ENCODE data around the gene PPARD. TPM values are rescaled to one million over a fixed set of nuclear protein-coding genes. Genes with fewer than 3 reads are reported as not detected.

The PPARD gene
- total RNA-seq, 1 donor from 2014 or later: 15.0 TPM

DNA sequence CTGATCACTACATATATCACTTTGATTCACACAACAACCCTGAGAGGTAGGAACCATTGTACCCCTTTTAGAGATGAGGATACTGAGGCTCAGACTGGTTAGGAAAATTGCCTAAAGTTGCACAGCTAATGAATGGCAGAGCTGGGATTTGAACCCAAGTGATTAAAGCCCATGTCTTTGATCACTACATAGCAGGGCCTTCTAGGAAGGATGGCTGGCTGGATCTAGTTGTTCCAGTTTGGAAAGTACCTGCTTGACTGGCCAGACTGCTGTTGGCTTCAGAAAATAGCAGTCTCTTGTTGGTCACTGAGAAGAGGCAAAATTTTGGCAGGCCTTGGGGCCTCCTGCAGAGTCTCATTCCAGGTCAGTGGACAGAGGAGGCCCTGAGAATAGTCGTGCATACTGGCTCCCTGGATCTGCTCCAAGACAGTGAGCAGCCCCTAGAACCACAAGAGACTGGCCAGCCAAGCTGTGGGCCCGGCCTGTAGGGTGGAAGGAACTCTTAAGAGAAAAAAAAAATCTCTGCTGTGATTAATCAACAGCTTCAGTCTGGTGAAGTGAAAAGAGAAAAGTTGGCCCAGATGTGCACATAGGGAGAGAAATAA, 17.5 kb downstream of the PPARD start:
- DNase-seq (ENCODE audit: low read depth): peak; percentile 68
- Histone ChIP-seq H3K4me3 (ENCODE audit: low read depth, low read length) (no peak overlapping the region), H3K27me3 (ENCODE audit: control insufficient read depth, insufficient read depth, low read length) (no peaks in the 10 kb centered on the region), H3K36me3 (ENCODE audit: control insufficient read depth, insufficient read depth, low read length) (peaks cover 3% of the 10 kb centered on the region)
- TF ChIP-seq, protein P1, sequence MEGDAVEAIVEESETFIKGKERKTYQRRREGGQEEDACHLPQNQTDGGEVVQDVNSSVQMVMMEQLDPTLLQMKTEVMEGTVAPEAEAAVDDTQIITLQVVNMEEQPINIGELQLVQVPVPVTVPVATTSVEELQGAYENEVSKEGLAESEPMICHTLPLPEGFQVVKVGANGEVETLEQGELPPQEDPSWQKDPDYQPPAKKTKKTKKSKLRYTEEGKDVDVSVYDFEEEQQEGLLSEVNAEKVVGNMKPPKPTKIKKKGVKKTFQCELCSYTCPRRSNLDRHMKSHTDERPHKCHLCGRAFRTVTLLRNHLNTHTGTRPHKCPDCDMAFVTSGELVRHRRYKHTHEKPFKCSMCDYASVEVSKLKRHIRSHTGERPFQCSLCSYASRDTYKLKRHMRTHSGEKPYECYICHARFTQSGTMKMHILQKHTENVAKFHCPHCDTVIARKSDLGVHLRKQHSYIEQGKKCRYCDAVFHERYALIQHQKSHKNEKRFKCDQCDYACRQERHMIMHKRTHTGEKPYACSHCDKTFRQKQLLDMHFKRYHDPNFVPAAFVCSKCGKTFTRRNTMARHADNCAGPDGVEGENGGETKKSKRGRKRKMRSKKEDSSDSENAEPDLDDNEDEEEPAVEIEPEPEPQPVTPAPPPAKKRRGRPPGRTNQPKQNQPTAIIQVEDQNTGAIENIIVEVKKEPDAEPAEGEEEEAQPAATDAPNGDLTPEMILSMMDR (IDR thresholded peaks at IDR 0.05; ENCODE audit: insufficient read depth, low read length, poor library complexity, severe bottlenecking): no peak

DNA sequence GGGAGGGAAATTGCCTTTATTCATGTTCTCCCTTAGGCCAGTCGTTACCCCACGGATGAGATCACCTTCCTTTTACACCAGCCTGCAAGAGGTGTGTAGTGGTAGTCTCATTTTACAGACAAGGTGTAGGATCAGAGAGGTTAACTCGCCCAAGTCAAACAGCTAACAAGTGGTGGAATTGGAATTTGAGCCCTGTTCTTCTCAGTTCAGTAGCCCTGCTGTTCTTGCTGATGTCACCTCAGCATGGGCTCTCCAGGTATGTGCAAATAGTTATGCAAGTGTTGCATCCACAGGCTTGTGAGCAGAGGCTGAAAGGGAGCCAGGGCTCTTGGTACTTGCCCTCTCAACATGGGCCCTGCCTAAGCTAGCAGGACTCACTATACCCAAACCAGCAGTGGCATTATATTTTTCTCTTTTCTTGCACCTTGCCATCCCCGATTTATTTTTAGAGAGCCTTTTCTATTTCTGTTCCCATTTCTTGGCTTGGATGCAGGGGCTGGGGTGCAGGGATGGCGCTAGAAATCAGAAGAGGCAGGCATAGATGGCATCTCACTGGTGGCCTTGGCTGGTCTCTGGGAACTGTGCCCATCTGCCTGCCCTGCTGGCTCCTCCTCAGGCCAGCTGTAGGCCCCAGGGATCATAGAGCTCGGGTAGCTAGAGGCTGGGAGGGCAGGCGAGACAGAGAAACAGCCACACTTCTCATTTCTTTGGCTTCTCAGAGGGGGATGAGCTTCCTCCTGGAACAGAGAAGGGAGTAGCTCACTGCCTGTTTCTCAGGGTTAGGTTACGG, 18.2 kb downstream of the PPARD start:
- DNase-seq (ENCODE audit: low read depth): peak; percentile 71
- TF ChIP-seq, protein P1 (IDR thresholded peaks at IDR 0.05; ENCODE audit: insufficient read depth, low read length, poor library complexity, severe bottlenecking): no peak
- H3K27me3 ChIP-seq (ENCODE audit: control insufficient read depth, insufficient read depth, low read length): no peaks in the 10 kb centered on the region
- no peak overlapping the region for H3K4me3 ChIP-seq (ENCODE audit: low read depth, low read length)
- H3K36me3 ChIP-seq (ENCODE audit: control insufficient read depth, insufficient read depth, low read length): peaks cover 3% of the 10 kb centered on the region

DNA sequence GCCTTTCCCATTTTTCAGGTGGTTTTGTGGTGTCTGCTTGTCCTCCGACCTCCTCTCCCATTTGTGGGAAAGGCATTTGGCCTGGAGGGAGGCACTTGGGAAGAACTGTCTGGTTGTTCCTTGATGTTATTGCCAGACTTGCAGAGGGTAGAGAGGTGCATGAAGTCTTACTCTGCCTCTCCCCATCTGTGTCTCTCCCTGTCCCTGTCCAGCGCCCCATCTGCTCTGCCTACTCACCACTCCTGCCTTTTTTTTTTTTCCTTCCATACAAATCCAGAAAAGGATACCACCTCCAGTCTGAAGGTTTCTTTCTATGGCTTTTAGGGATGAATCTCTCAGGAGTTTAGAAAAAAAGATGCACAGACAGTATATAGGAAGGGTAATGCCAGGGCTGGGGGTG, 19.8 kb downstream of the PPARD start:
- TF ChIP-seq, protein P1 (IDR thresholded peaks at IDR 0.05; ENCODE audit: insufficient read depth, low read length, poor library complexity, severe bottlenecking): no peak

DNA sequence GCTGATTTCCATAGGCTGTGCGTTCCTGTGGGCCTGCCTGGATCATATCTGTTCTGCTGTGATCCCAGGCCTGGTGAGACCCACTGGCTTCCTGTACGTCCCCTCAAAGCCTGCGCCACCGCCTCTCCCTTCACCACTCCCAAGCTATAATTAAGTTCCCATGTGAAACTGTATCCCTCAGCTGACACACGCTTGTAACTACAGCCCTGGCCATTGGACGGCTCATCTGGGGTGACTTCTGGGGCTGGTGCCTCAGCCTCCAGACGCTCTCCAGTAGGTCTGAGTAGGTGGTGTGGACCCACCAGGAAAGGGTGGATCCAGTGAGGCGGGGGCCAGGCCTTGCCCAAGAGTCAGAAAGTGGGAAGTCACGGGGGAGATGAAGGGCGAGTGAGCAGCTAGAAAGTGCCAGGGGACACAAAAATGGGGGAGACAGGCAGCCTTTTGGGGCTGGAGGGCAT, 21.0 kb downstream of the PPARD start:
- Histone ChIP-seq H3K4me3 (ENCODE audit: low read depth, low read length) (no peak overlapping the region), H3K36me3 (ENCODE audit: control insufficient read depth, insufficient read depth, low read length) (peaks cover 1% of the 10 kb centered on the region), H3K27me3 (ENCODE audit: control insufficient read depth, insufficient read depth, low read length) (no peaks in the 10 kb centered on the region)
- TF ChIP-seq, protein P1 (IDR thresholded peaks at IDR 0.05; ENCODE audit: insufficient read depth, low read length, poor library complexity, severe bottlenecking): no peak
- DNase-seq (ENCODE audit: low read depth): peak; percentile 53

More for the DNA sequence above, 19.8 kb downstream of the PPARD start:
- H3K36me3 ChIP-seq (ENCODE audit: control insufficient read depth, insufficient read depth, low read length): no peaks in the 10 kb centered on the region
- H3K4me3 ChIP-seq (ENCODE audit: low read depth, low read length): no peak overlapping the region
- no peak for DNase-seq (ENCODE audit: low read depth)
- H3K27me3 ChIP-seq (ENCODE audit: control insufficient read depth, insufficient read depth, low read length): no peaks in the 10 kb centered on the region

DNA sequence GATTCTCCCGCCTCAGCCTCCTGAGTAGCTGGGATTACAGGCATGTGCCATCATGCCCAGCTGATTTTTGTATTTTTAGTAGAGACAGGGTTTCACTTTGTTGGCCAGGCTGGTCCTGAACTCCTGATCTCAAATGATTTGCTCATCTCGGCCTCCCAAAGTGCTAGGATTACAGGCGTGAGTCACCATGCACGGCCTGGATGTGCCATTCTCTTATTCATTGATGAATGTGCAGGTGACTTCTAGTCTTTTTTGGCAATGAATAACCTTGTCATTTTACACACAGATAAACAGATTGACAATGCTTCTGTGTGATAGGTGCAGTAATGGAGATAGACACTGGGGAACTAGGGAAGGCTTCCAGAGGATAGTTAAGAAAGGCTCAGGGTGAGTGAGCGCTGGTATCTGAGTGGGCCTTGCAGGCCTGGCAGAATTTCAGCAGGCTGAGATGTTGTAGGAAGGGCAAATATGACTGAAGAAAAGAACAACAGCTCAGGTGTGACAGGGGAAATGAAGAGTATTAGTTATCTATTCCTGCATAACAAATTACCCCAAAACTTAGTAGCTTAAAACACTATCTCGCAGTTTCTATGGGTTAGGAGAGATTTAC, 23.3 kb downstream of the PPARD start:
- TF ChIP-seq, protein P1 (IDR thresholded peaks at IDR 0.05; ENCODE audit: insufficient read depth, low read length, poor library complexity, severe bottlenecking): no peak
- peaks cover 1% of the 10 kb centered on the region for H3K36me3 ChIP-seq (ENCODE audit: control insufficient read depth, insufficient read depth, low read length)
- H3K27me3 ChIP-seq (ENCODE audit: control insufficient read depth, insufficient read depth, low read length): no peaks in the 10 kb centered on the region
- DNase-seq (ENCODE audit: low read depth): no peak
- H3K4me3 ChIP-seq (ENCODE audit: low read depth, low read length): no peak overlapping the region
